Measurements from ENCODE around the gene GPX7. TPM values are rescaled to one million over a fixed set of nuclear protein-coding genes. Genes with fewer than 3 reads are reported as not detected.

Gene GPX7
- total RNA-seq, 6 donors from 2014 or later = 4.3 to 11.5 (median 9.2) TPM

DNA sequence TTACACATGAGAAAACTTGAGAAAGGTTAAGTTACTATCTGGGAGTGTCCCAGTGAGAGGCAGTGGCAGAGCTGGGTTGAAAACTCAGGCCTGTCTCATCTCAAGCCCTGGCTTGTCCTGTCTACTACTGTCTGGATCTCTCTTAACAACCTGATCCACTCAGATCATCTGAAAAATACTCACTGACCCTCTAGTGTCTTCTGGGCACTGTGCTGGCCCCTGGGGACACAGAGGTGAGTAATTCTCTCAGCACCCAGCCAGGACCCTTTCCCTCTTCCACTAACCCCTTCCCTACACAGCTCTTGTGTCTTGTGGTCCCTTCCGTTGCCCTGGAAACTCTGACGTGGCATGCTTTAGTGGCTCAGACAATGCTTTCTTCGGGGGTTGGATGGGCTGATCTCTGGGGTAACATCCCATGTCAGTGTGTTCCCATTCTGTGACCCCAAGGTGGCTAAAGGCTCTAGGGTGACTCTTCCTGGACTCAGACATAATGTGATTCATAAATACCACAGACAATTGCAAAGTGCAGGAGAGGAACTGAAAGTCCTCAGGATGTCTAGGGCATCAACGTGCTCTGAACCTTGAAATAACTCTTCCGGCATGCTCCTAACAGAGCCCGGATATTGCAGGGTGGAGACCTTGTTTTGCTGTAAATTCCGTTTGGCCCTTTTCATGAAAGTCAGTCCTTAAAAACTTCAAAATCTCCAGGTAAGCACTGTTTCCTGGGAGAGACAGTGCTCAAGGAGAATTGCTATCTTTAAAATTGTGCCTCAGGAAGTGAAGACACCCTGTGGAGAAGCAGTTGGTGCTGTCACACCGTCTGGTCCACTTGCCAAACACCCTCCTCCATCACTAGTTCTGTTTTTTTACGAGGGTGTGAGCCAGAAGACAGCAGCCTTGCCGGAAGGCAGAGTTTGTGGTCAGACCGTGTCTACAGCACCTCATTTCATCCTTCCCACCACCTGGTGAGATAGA, 34.8 kb downstream of the GPX7 start:
- Histone ChIP-seq H3K4me3 (no peak overlapping the region), H3K27me3 (peaks cover 0 to 11% (median 5%) of the 10 kb centered on the region in 4 donors), H3K27ac (peak overlapping the region; percentile 60 to 84 (median 74)), H3K4me1 (peaks cover 7 to 31% (median 18%) of the 10 kb centered on the region in 4 donors), H3K36me3 (no peaks in the 10 kb centered on the region), H3K9me3 (no peaks in the 10 kb centered on the region)
- ATAC-seq (ENCODE audit: low FRiP score in 2 of 2) (peak; percentile 61), DNase-seq (peak in 1 of 2 donors; percentile 62)
- TF ChIP-seq CTCF (IDR thresholded peaks at IDR 0.05) (no peak), POLR2AphosphoS5 (IDR thresholded peaks at IDR 0.05) (no peak), EP300 (IDR thresholded peaks at IDR 0.05) (no peak), POLR2A (IDR thresholded peaks at IDR 0.05) (no peak)
- 43 to 49% methylated on average over 11 of the region's 11 CpGs for WGBS, 2 donors

DNA sequence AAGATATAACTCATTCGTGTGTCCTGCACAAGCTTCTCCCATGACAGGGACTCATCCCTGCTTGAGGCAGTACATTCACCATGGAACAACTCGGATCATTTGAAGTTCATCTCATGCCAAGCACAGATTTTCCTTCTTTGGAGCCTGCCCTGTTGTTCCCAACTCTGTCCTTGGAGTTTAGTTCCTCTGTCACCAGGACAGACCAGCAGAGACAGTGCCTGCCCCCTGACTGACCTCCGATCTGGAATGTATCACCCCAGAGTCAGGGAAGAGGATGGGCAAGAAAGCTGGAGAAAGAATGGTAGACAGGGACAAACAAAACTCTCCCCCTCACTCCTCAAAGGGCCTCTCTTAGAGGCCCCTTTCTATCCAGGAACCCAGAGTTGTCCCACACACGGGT, 35.8 kb downstream of the GPX7 start:
- Histone ChIP-seq H3K27ac (peak overlapping the region; percentile 26 to 84 (median 74)), H3K9me3 (no peaks in the 10 kb centered on the region), H3K36me3 (no peaks in the 10 kb centered on the region), H3K4me1 (peaks cover 5 to 22% (median 12%) of the 10 kb centered on the region in 4 donors), H3K27me3 (peaks cover 0 to 8% (median 3%) of the 10 kb centered on the region in 4 donors), H3K4me3 (no peak overlapping the region)
- 77 to 83% methylated on average over 4 of the region's 4 CpGs for WGBS, 2 donors
- TF ChIP-seq EP300 (IDR thresholded peaks at IDR 0.05) (no peak), POLR2AphosphoS5 (IDR thresholded peaks at IDR 0.05) (no peak), POLR2A (IDR thresholded peaks at IDR 0.05) (no peak), CTCF (IDR thresholded peaks at IDR 0.05) (no peak)
- no peak for DNase-seq
- ATAC-seq (ENCODE audit: low FRiP score in 2 of 2) = no peak

- no peak for TF ChIP-seq EP300 (IDR thresholded peaks at IDR 0.05)
- no peak for TF ChIP-seq CTCF (IDR thresholded peaks at IDR 0.05)
- no peak for TF ChIP-seq POLR2AphosphoS5 (IDR thresholded peaks at IDR 0.05)
- TF ChIP-seq POLR2A (IDR thresholded peaks at IDR 0.05) = no peak
- H3K4me1 ChIP-seq = peaks cover 0 to 15% (median 5%) of the 10 kb centered on the region in 4 donors
- no peak for DNase-seq
- no peak for ATAC-seq (ENCODE audit: low FRiP score in 2 of 2)
- no peaks in the 10 kb centered on the region for H3K9me3 ChIP-seq
- H3K27ac ChIP-seq = no peak overlapping the region
- no peaks in the 10 kb centered on the region for H3K27me3 ChIP-seq
- H3K4me3 ChIP-seq = no peak overlapping the region
- 84 to 94% methylated on average over 6 of the region's 6 CpGs for WGBS, 2 donors
- no peaks in the 10 kb centered on the region for H3K36me3 ChIP-seq
These were observed 38.5 kb downstream of the GPX7 start for GRCh38 chr1:52640697-52641096.

DNA sequence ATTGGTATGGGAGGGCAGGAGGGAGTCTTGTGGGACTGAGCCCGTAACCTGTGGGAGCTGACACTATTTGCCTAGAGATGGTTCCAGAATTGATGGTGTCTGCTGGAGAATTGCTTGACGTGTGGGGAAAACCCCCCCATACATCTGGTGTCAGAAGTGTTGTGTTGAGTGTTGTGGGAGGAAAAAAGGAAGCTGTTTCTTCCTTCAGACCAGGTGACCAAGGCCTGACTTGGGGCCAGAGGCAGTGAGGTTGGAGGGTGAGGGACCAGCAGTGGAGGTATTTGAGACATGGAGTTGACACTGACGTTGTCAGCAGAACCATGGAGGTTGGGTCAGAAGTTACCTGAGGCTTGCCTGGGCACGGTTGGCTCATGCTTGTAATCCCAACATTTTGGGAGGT, 39.1 kb downstream of the GPX7 start:
- 82 to 95% methylated on average over 4 of the region's 4 CpGs for WGBS, 2 donors
- H3K9me3 ChIP-seq = no peaks in the 10 kb centered on the region
- peaks cover 0 to 15% (median 5%) of the 10 kb centered on the region in 4 donors for H3K4me1 ChIP-seq
- H3K36me3 ChIP-seq = no peaks in the 10 kb centered on the region
- no peak overlapping the region for H3K4me3 ChIP-seq
- DNase-seq (no peak), ATAC-seq (ENCODE audit: low FRiP score in 2 of 2) (no peak)
- TF ChIP-seq CTCF (IDR thresholded peaks at IDR 0.05) (no peak), POLR2AphosphoS5 (IDR thresholded peaks at IDR 0.05) (no peak), POLR2A (IDR thresholded peaks at IDR 0.05) (no peak), EP300 (IDR thresholded peaks at IDR 0.05) (no peak)
- H3K27me3 ChIP-seq = no peaks in the 10 kb centered on the region
- H3K27ac ChIP-seq = no peak overlapping the region
